ENCODE results near the gene SH3RF3. TPM values are rescaled to one million over a fixed set of nuclear protein-coding genes. Genes with fewer than 3 reads are reported as not detected.

SH3RF3 gene
- total RNA-seq, 1 donor from 2014 or later, result 7.3 TPM

DNA sequence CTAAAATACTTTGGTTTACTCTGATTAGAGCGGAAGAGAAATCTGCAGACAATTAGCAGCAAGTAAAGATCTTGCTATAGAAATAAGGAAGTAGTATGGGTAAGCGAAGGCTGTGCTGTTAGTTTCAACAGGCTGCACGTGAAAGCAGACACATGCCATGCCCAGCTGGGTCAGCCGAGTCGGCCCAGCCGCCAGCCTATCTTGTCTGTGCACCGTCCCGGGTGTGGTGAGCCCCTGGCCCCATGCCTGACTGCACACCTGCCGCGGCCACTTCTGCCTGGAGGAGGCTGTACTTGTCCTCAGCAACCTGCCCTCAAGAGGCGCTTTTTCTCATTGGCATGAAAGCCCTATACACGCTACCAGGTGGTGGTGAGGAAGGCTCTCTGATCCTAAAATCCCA, 299.3 kb downstream of the SH3RF3 start:
- H3K9me3 ChIP-seq (ENCODE audit: insufficient read depth, low read depth, low read length), result no peaks in the 10 kb centered on the region
- no peak overlapping the region for H3K4me2 ChIP-seq (ENCODE audit: low read length)
- no peak overlapping the region for H3K27ac ChIP-seq (ENCODE audit: low read depth, low read length)
- H3K4me3 ChIP-seq (ENCODE audit: insufficient read depth, low read depth, low read length), result no peak overlapping the region
- H3K79me2 ChIP-seq (ENCODE audit: insufficient read depth, low read length), result no peaks in the 10 kb centered on the region
- DNase-seq (ENCODE audit: low read depth), result no peak
- Mint-ChIP-seq H3K27me3 (ENCODE audit: low read depth, unreplicated experiment) (peaks cover 24% of the 10 kb centered on the region), H3K27ac (ENCODE audit: unreplicated experiment) (no peak overlapping the region), H3K4me1 (ENCODE audit: low read depth, unreplicated experiment) (peaks cover 3% of the 10 kb centered on the region), H3K36me3 (ENCODE audit: low read depth, unreplicated experiment) (peaks cover 18% of the 10 kb centered on the region), H3K4me3 (ENCODE audit: unreplicated experiment) (no peak overlapping the region), H3K9me3 (ENCODE audit: unreplicated experiment) (no peaks in the 10 kb centered on the region)
- H3K4me1 ChIP-seq (ENCODE audit: insufficient read depth, low read length), result no peaks in the 10 kb centered on the region
- no peak overlapping the region for H3K9ac ChIP-seq (ENCODE audit: low read length)
- TF ChIP-seq EZH2 (IDR thresholded peaks at IDR 0.05; ENCODE audit: insufficient read depth, low read length), result no peak
- TF ChIP-seq, protein P1, sequence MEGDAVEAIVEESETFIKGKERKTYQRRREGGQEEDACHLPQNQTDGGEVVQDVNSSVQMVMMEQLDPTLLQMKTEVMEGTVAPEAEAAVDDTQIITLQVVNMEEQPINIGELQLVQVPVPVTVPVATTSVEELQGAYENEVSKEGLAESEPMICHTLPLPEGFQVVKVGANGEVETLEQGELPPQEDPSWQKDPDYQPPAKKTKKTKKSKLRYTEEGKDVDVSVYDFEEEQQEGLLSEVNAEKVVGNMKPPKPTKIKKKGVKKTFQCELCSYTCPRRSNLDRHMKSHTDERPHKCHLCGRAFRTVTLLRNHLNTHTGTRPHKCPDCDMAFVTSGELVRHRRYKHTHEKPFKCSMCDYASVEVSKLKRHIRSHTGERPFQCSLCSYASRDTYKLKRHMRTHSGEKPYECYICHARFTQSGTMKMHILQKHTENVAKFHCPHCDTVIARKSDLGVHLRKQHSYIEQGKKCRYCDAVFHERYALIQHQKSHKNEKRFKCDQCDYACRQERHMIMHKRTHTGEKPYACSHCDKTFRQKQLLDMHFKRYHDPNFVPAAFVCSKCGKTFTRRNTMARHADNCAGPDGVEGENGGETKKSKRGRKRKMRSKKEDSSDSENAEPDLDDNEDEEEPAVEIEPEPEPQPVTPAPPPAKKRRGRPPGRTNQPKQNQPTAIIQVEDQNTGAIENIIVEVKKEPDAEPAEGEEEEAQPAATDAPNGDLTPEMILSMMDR (IDR thresholded peaks at IDR 0.05; ENCODE audit: insufficient read depth, low read depth, low read length), result no peak
- H3K36me3 ChIP-seq (ENCODE audit: insufficient read depth, low read length), result no peaks in the 10 kb centered on the region
- H3K27me3 ChIP-seq (ENCODE audit: insufficient read depth, low read length), result no peaks in the 10 kb centered on the region
- no peak for FAIRE-seq
- no peak overlapping the region for H2AFZ ChIP-seq (ENCODE audit: low read depth, low read length)
- no peaks in the 10 kb centered on the region for H4K20me1 ChIP-seq (ENCODE audit: insufficient read depth, low read length)

GRCh38 chr2:109428841-109429566, 300.0 kb downstream of the SH3RF3 start:
- TF ChIP-seq, protein P1 (IDR thresholded peaks at IDR 0.05; ENCODE audit: insufficient read depth, low read depth, low read length), result no peak
- no peak for TF ChIP-seq EZH2 (IDR thresholded peaks at IDR 0.05; ENCODE audit: insufficient read depth, low read length)
- Mint-ChIP-seq H3K27ac (ENCODE audit: unreplicated experiment) (no peak overlapping the region), H3K27me3 (ENCODE audit: low read depth, unreplicated experiment) (peaks cover 22% of the 10 kb centered on the region), H3K36me3 (ENCODE audit: low read depth, unreplicated experiment) (peaks cover 14% of the 10 kb centered on the region), H3K4me3 (ENCODE audit: unreplicated experiment) (no peak overlapping the region), H3K4me1 (ENCODE audit: low read depth, unreplicated experiment) (peaks cover 3% of the 10 kb centered on the region), H3K9me3 (ENCODE audit: unreplicated experiment) (no peaks in the 10 kb centered on the region)
- H3K27ac ChIP-seq (ENCODE audit: low read depth, low read length), result no peak overlapping the region
- DNase-seq (ENCODE audit: low read depth) (no peak), FAIRE-seq (no peak)
- no peak overlapping the region for H2AFZ ChIP-seq (ENCODE audit: low read depth, low read length)
- no peak overlapping the region for H3K4me3 ChIP-seq (ENCODE audit: insufficient read depth, low read depth, low read length)
- H3K9ac ChIP-seq (ENCODE audit: low read length), result no peak overlapping the region
- no peaks in the 10 kb centered on the region for H4K20me1 ChIP-seq (ENCODE audit: insufficient read depth, low read length)
- no peak overlapping the region for H3K4me2 ChIP-seq (ENCODE audit: low read length)
- H3K36me3 ChIP-seq (ENCODE audit: insufficient read depth, low read length), result no peaks in the 10 kb centered on the region
- no peaks in the 10 kb centered on the region for H3K9me3 ChIP-seq (ENCODE audit: insufficient read depth, low read depth, low read length)
- H3K27me3 ChIP-seq (ENCODE audit: insufficient read depth, low read length), result no peaks in the 10 kb centered on the region
- no peaks in the 10 kb centered on the region for H3K4me1 ChIP-seq (ENCODE audit: insufficient read depth, low read length)
- no peaks in the 10 kb centered on the region for H3K79me2 ChIP-seq (ENCODE audit: insufficient read depth, low read length)
